Measurements from ENCODE around the gene ST6GAL1. TPM values are rescaled to one million over a fixed set of nuclear protein-coding genes. Genes with fewer than 3 reads are reported as not detected.
A peak's percentile ranks its signal among the peaks of the same experiment; 100 is the strongest.

The ST6GAL1 gene
- total RNA-seq, 6 experiments from 2014 or later = 389 to 574 (median 483) TPM

DNA sequence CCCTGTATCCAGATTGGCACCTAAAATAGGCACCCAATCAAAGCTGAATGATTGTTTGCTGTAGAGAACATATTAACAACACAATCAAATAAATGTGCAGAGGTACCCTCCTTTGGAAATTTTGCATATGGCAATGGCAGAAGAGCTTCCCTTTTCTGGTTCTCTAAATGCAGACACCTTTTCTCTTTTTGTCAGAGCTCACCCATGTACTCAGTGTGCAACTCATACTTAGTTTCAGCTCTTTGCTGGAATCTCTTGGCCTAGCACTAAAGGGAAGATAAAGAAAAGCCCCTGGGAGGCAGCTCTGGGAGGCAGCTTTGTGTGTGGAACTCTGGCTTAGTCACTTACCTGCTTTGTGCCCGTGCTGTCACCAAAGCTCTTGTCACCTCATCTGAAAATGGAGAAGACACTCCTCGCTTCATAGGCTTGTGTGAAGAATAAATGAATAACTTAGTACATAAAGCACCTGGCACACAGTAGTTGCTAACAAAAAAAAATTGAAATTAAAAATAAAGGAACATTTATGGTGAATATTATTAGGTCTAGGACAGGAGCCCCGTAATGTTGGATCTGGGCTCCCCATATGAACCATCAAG is 28.8 kb downstream of the ST6GAL1 start:
- intact Hi-C loops (cut with DNase I) = no loop called here
- TF ChIP-seq POLR2A (IDR thresholded peaks at IDR 0.05) = no peak
- no peak for TF ChIP-seq CTCF (IDR thresholded peaks at IDR 0.05)
- no peaks in the 10 kb centered on the region for H3K9me3 ChIP-seq
- no peaks in the 10 kb centered on the region for H3K27me3 ChIP-seq
- peaks cover 0 to 3% (median 0%) of the 10 kb centered on the region in 4 donors for H3K4me1 ChIP-seq
- H3K27ac ChIP-seq = no peak overlapping the region
- peaks cover 0 to 4% (median 0%) of the 10 kb centered on the region in 4 donors for H3K36me3 ChIP-seq
- H3K4me3 ChIP-seq = no peak overlapping the region
- WGBS (ENCODE audit: insufficient coverage, low coverage, low lambda C conversion rate, missing lambda C conversion rate) = 82% methylated on average over 3 of the region's 3 CpGs
- no peak for DNase-seq
- ATAC-seq = no peak

- TF ChIP-seq POLR2A (IDR thresholded peaks at IDR 0.05) = no peak
- no peak for TF ChIP-seq CTCF (IDR thresholded peaks at IDR 0.05)
- peaks cover 0 to 3% (median 0%) of the 10 kb centered on the region in 4 donors for H3K4me1 ChIP-seq
- intact Hi-C loops (cut with DNase I) = no loop called here
- DNase-seq (no peak), ATAC-seq (peak; percentile 64 to 77 (median 73))
- H3K27me3 ChIP-seq = no peaks in the 10 kb centered on the region
- H3K36me3 ChIP-seq = peaks cover 0 to 4% (median 0%) of the 10 kb centered on the region in 4 donors
- no peak overlapping the region for H3K27ac ChIP-seq
- no peaks in the 10 kb centered on the region for H3K9me3 ChIP-seq
- 53% methylated on average over 4 of the region's 4 CpGs for WGBS (ENCODE audit: insufficient coverage, low coverage, low lambda C conversion rate, missing lambda C conversion rate)
- H3K4me3 ChIP-seq = no peak overlapping the region
These were observed 30.0 kb downstream of the ST6GAL1 start for GRCh38 chr3:186960347-186960746.

DNA sequence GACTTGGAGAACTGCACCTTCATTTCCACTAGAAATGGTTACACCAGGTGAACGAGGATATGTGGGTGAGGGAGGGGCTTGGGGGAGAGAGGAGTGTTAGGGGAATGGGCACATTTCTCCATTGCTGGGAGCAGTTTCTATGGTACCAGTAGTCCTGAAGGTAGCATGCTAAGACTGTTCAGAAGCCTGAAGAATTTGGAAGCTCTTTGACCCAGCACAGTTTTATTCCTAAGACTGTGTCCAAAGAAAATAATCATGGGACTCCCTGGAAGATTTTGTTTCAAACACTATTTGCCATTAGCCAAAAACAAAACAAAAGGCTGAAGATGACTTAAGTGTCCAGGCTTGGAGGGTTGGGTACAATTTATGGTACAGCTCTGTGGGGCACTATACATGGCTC is 32.1 kb downstream of the ST6GAL1 start:
- H3K27ac ChIP-seq = no peak overlapping the region
- TF ChIP-seq CTCF (IDR thresholded peaks at IDR 0.05) (no peak), POLR2A (IDR thresholded peaks at IDR 0.05) (no peak)
- no peak for DNase-seq
- peaks cover 0 to 4% (median 0%) of the 10 kb centered on the region in 4 donors for H3K36me3 ChIP-seq
- ATAC-seq = no peak
- H3K4me3 ChIP-seq = no peak overlapping the region
- peaks cover 0 to 7% (median 0%) of the 10 kb centered on the region in 4 donors for H3K4me1 ChIP-seq
- 100% methylated on average over 1 of the region's 1 CpG for WGBS (ENCODE audit: insufficient coverage, low coverage, low lambda C conversion rate, missing lambda C conversion rate)
- no peaks in the 10 kb centered on the region for H3K9me3 ChIP-seq
- H3K27me3 ChIP-seq = no peaks in the 10 kb centered on the region
- intact Hi-C loops (cut with DNase I) = no loop called here

DNA sequence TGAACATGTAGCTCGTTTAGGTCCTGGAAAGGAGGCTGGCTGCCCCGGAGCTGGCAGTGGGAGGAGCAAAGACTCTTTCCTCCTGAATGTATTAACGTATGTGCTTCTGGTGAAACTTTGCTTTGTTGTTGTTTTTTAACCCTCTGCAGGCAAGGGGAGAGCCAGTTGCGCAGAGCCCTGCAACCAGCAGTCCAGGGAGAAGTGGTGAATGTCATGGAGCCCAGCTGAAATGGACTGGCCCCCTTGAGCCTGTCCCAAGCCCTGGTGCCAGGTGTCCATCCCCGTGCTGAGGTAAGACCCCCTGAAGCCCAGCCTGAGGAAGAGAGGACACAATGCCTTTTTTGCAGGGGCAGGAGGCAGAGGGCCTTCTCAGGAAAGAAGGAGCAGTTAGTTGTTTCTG is 33.3 kb downstream of the ST6GAL1 start:
- WGBS (ENCODE audit: insufficient coverage, low coverage, low lambda C conversion rate, missing lambda C conversion rate) = 64% methylated on average over 4 of the region's 5 CpGs
- H3K4me3 ChIP-seq = no peak overlapping the region
- peaks cover 0 to 4% (median 0%) of the 10 kb centered on the region in 4 donors for H3K36me3 ChIP-seq
- H3K4me1 ChIP-seq = peaks cover 0 to 7% (median 0%) of the 10 kb centered on the region in 4 donors
- TF ChIP-seq CTCF (IDR thresholded peaks at IDR 0.05) (no peak), POLR2A (IDR thresholded peaks at IDR 0.05) (no peak)
- ATAC-seq (no peak), DNase-seq (no peak)
- no peaks in the 10 kb centered on the region for H3K9me3 ChIP-seq
- intact Hi-C loops (cut with DNase I) = no loop called here
- no peak overlapping the region for H3K27ac ChIP-seq
- H3K27me3 ChIP-seq = no peaks in the 10 kb centered on the region
